ENCODE measurements around the gene SWAP70. TPM values are rescaled to one million over a fixed set of nuclear protein-coding genes. Genes with fewer than 3 reads are reported as not detected.

The SWAP70 gene
- total and polyA plus RNA-seq, 2 of the 13 experiments (the other 11 are each of a cell fraction or from before 2014, with no cell fraction given), result 4.6 to 8.7 TPM

DNA sequence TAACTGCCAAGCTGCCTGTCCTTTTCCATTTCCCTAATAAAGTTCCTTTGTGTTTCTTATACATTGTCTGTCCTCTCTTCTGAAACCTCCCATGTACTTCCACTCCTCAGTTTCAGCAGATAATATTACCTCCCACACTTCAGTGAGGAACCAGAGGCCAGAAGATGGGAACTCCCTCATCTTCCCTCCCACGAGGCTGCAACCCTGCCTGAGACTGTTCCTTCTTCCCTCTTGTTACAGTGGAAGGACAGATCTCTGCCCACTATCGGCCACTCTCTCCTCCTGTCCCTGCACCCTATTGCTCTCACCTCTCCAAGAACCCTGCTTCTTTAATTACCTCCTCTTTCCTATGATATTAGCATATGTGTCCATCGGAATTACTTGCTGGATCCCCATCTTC lies 38.1 kb upstream of the SWAP70 start:
- in situ Hi-C loops (cut with HindIII; ENCODE audit: extremely low pct_ligation_motif_present, low pct_unique_long_range_greater_than_20kb), result no loop called here
- Histone ChIP-seq H2AFZ (ENCODE audit: low read length) (no peak overlapping the region), H3K4me3 (replicated peaks in 1 of 3; ENCODE audit: insufficient read depth in 1 of 3, low read depth in 2 of 3, low read length in 3 of 3) (no peak overlapping the region), H3K9ac (ENCODE audit: insufficient read depth, low read depth, low read length) (no peak overlapping the region), H3K36me3 (replicated peaks in 1 of 2; ENCODE audit: control insufficient read depth in 1 of 2, insufficient read depth in 2 of 2, low read length in 2 of 2) (no peaks in the 10 kb centered on the region), H3K27me3 (ENCODE audit: control insufficient read depth in 1 of 2, insufficient read depth in 2 of 2, low read length in 2 of 2) (peaks cover 0 to 16% of the 10 kb centered on the region in 2 experiments; a peak in 2 of 5 replicates), H3K79me2 (ENCODE audit: insufficient read depth, low read length) (no peaks in the 10 kb centered on the region), H3K27ac (ENCODE audit: extremely low read length, insufficient read depth, low read length) (no peak overlapping the region), H3K4me1 (ENCODE audit: insufficient read depth, low read length) (no peaks in the 10 kb centered on the region), H4K20me1 (ENCODE audit: insufficient read depth, low read length) (no peaks in the 10 kb centered on the region), H3K9me3 (ENCODE audit: low read length) (no peaks in the 10 kb centered on the region), H3K4me2 (ENCODE audit: low read depth, low read length) (no peak overlapping the region)
- POLR2A ChIA-PET, result no interaction called here
- TF ChIP-seq, protein P1, sequence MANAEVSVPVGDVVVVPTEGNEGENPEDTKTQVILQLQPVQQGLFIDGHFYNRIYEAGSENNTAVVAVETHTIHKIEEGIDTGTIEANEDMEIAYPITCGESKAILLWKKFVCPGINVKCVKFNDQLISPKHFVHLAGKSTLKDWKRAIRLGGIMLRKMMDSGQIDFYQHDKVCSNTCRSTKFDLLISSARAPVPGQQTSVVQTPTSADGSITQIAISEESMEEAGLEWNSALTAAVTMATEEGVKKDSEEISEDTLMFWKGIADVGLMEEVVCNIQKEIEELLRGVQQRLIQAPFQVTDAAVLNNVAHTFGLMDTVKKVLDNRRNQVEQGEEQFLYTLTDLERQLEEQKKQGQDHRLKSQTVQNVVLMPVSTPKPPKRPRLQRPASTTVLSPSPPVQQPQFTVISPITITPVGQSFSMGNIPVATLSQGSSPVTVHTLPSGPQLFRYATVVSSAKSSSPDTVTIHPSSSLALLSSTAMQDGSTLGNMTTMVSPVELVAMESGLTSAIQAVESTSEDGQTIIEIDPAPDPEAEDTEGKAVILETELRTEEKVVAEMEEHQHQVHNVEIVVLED (CRISPR knock-in tag; IDR thresholded peaks at IDR 0.05; ENCODE audit: borderline replicate concordance), result no peak
- TF ChIP-seq RBAK (CRISPR knock-in tag; IDR thresholded peaks at IDR 0.05) (no peak), ZNF781 (CRISPR knock-in tag; IDR thresholded peaks at IDR 0.05; ENCODE audit: borderline replicate concordance, not compliant biosample characterization) (no peak), EHMT2 (IDR thresholded peaks at IDR 0.05; ENCODE audit: borderline replicate concordance, low read depth, low read length) (no peak), KDM4B (CRISPR knock-in tag; IDR thresholded peaks at IDR 0.05) (no peak), ZNF354B (CRISPR knock-in tag; IDR thresholded peaks at IDR 0.05) (no peak)
- TF ChIP-seq, protein P2, sequence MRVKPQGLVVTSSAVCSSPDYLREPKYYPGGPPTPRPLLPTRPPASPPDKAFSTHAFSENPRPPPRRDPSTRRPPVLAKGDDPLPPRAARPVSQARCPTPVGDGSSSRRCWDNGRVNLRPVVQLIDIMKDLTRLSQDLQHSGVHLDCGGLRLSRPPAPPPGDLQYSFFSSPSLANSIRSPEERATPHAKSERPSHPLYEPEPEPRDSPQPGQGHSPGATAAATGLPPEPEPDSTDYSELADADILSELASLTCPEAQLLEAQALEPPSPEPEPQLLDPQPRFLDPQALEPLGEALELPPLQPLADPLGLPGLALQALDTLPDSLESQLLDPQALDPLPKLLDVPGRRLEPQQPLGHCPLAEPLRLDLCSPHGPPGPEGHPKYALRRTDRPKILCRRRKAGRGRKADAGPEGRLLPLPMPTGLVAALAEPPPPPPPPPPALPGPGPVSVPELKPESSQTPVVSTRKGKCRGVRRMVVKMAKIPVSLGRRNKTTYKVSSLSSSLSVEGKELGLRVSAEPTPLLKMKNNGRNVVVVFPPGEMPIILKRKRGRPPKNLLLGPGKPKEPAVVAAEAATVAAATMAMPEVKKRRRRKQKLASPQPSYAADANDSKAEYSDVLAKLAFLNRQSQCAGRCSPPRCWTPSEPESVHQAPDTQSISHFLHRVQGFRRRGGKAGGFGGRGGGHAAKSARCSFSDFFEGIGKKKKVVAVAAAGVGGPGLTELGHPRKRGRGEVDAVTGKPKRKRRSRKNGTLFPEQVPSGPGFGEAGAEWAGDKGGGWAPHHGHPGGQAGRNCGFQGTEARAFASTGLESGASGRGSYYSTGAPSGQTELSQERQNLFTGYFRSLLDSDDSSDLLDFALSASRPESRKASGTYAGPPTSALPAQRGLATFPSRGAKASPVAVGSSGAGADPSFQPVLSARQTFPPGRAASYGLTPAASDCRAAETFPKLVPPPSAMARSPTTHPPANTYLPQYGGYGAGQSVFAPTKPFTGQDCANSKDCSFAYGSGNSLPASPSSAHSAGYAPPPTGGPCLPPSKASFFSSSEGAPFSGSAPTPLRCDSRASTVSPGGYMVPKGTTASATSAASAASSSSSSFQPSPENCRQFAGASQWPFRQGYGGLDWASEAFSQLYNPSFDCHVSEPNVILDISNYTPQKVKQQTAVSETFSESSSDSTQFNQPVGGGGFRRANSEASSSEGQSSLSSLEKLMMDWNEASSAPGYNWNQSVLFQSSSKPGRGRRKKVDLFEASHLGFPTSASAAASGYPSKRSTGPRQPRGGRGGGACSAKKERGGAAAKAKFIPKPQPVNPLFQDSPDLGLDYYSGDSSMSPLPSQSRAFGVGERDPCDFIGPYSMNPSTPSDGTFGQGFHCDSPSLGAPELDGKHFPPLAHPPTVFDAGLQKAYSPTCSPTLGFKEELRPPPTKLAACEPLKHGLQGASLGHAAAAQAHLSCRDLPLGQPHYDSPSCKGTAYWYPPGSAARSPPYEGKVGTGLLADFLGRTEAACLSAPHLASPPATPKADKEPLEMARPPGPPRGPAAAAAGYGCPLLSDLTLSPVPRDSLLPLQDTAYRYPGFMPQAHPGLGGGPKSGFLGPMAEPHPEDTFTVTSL (CRISPR knock-in tag; IDR thresholded peaks at IDR 0.05; ENCODE audit: borderline replicate concordance), result no peak
- no TSS peak for BruUV-seq (replicated peaks)
- 9% methylated on average over 3 of the region's 3 CpGs for WGBS (ENCODE audit: low lambda C conversion rate)
- CTCF ChIA-PET (ENCODE audit: low intra/inter-chr PET ratio, low total read pairs), result no interaction called here
- intact Hi-C loops (cut with micrococcal nuclease; ENCODE audit: unreplicated experiment), result no loop called here
- DNase-seq (ENCODE audit: low spot score) (no peak), ATAC-seq (no peak), FAIRE-seq (no peak)
